HG03469 (cell line): ENCODE data around the gene KCNN1.
"Not testable (repeated sequence)": the region's sequence is repeated elsewhere in the genome, so short reads cannot be mapped to it uniquely, and the experiment has no call there.

Source experiments
- ATAC-seq: cut with Tn5 transposase; IDR thresholded peaks from one replicate; pipeline ENCODE4 v1.9.1; 2021; ENCODE audit warnings: mild to moderate bottlenecking, moderate library complexity, moderate number of reproducible peaks; ENCODE audit not compliant: unreplicated experiment

Gene KCNN1

DNA sequence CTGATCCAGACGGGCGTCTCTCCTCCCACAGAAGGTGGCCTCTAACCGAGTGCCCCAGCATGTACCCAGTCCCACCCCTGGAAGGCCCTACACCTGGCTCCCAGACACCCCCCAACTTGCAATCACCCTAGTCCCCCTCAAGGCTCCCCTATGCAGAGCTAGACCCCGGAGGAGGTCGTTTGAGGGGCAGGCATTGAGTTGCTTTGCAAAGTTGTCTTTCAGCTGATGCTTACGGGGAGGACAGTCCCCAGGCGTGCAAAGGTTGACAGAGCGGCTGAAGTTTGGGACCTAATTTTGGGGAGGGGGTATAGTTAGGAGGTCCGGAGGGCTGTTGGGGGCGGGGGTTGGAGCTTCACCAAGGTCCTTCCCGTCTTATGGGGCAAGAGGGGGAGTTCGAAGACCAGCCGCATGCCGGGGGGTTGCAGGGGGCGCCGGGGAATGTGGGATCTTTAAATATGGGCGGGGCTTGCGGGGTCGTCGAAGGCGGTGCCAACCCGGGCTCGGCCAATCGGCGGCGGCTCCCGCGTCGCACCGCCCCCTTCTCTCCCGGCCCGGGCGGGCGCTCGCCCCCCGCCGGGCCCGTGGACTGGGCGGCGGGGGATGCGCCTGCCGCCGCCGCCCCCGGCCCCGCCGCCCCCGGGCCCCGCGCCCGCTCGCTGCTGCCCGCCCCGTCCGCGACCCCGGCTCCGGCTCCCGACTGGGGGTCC, at the start of gene KCNN1:
KCNN1 (plus strand) TSS at position 558 of the 707 bp plus-strand sequence. CDS start 6,782 bp downstream, outside the sequence.
- ATAC-seq = no peak

DNA sequence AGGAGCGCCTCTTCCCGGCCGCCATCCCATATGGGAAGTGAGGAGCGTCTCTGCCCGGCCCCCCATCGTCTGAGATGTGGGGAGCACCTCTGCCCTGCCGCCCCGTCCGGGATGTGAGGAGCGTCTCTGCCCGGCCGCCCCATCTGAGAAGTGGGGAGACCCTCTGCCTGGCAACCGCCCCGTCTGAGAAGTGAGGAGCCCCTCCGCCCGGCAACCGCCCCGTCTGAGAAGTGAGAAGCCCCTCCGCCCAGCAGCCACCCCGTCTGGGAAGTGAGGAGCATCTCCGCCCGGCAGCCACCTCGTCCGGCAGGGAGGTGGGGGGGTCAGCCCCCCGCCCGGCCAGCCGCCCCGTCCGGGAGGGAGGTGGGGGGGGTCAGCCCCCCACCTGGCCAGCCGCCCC, 48.8 kb upstream of the KCNN1 start:
- not testable (repeated sequence) for ATAC-seq

DNA sequence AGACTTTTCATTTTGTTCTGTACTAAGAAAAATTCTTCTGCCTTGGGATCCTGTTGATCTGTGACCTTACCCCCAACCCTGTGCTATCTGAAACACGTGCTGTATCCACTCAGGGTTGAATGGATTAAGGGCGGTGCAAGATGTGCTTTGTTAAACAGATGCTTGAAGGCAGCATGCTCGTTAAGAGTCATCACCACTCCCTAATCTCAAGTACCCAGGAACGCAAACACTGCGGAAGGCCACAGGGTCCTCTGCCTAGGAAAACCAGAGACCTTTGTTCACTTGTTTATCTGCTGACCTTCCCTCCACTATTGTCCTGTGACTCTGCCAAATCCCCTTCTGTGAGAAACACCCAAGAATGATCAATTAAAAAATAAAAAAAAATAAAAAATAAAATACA, 47.8 kb upstream of the KCNN1 start:
- ATAC-seq = not testable (repeated sequence)

DNA sequence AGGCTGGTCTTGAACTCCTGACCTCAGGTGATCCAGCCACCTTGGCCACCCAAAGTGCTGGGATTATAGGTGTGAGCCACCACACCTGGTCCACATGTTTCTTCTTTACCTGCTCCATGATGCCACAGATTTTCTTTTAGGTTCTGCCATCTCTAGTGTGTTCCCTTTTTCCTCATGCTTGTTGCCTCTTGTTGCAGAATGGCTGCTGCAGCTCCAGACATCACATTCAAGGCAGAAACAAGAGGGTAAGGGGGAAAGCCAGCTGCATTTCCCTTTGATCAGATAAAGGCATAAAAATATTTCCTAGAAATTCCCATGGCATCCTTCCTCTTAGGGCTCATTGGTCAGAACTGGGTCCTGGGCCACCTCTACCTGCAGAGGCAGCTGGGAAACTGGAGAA, 46.4 kb upstream of the KCNN1 start:
- ATAC-seq = no peak

DNA sequence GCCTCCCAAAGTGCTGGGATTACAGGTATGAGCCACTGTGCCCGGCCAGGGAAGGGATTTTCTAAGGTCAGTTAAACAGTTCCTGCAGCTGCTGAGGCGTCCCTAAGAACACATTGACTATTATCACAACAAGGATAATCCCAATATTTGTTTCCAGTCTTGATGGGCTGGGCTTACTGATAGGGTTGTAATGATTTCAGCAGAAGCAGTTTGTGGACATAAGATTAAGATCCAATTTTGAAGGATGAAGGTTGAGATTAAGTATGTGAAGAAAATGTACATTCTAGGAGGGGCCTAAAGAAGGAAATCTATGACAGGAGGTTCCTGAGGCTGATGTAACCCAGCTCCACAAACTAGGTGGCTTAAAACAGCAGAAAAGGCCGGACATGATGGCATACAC, 44.8 kb upstream of the KCNN1 start:
- no peak for ATAC-seq

DNA sequence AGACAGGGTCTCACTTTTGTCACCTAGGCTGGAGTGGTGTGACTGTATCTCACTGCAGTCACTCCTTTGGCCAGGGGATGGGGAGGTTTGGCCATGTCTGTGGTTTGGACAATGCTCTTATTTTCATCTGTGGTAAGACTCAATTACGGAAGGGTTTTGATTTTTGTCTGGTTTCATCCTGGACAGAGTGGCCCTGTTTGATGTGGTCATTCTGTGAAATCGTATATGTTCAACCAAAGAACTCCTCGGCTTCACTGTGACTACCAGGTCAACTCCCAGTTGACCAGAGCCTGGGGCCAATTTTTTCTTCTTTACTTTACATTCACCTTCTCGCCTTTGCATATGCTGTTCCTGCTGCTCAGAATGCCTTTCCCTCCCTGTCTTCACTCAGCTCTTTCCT, 40.9 kb upstream of the KCNN1 start:
- ATAC-seq = no peak

DNA sequence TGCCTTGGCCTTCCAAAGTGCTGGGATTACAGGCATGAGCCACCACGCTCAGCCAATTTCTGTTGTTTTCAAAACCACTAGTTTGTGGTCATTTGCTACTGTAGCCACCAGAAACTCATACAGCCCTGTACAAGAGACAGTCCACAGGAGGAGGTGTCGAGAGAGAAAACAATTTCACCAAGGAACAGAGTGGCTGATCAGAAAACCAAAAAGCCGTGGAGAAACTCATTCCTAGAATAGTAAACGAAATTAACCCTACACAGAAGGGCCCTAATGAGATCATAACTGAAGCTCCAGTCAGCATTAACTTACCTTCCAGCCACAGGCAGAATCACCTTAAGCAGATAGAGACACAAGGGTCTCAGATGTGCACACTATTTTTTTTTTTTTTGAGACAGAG, 37.9 kb upstream of the KCNN1 start:
- ATAC-seq = no peak

DNA sequence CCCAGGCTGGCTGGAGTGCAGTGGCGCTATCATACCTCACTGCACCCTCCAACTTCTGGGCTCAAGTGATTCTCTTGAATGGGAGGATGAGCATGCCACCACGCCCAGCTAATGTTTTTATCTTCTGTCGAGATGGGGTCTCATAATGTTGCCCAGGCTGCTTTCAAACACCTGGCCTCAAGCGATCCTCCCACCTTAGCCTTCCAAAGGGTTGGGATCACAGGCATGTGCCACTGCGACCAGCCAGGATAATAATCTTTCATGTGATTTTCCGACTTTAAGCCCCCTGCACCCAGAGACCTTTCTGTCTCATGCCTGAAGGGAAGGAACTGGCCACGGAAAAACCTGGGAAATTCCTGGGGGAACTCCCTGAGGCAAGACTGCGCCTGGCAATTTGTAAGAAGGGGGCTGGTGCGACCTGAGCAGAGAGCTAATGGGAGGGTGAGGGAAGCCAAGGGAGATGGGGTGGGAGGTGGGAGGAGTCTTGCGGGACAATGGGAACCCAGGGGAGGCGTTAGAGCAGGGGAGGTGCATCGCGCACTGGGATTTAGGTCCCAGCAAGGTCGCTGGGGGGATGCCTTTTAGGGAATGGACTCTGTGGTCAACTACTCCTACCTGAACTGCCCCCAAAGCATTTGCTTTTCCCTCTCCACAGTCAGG, 35.2 kb upstream of the KCNN1 start:
- ATAC-seq = no peak

DNA sequence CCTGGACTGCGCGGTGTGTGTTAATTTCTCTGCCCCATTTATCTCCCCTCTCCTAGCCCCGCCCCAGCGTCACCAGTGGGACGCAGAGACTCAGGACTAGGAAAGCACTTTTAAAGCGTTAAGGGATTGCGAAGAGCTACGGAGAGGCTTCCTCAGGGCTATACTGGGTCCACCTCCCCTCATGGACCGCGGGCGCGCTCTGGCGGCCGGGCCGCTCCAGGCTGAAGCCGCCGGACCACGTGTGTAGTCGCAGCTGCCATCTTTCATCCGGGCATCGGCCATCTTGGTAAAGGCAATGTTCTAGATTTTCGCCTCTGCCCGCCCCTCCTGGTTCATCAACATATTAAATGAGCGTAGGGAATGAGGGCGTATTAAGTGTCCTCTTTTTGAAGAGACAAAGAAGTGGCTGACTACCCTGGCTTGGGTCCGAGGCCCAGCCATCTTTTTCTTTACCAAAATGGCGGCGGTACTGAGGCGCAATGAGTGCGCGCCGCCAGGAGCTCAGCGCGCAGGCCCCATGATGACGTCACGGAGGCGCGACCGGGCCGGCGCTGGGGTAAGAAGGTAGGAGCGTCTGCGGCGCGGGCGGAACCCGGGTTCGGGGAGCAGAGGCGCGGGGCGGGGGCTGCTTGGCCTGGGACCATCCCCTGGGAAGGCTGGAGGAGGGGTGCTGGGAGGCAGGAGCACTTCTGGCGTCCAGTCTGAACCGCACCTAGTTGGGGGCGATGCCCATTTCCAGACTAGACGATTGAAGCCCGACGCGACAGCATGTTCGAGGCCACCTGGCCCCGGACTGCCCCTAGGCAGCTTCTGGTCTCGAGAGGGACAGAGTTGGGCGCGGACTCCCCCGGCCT, 34.2 kb upstream of the KCNN1 start, which contains the start of gene CCDC124:
CCDC124 (plus strand) TSS at position 531 of the 854 bp plus-strand sequence. CDS start 3,406 bp downstream, outside the sequence.
- peak; percentile 61 for ATAC-seq

DNA sequence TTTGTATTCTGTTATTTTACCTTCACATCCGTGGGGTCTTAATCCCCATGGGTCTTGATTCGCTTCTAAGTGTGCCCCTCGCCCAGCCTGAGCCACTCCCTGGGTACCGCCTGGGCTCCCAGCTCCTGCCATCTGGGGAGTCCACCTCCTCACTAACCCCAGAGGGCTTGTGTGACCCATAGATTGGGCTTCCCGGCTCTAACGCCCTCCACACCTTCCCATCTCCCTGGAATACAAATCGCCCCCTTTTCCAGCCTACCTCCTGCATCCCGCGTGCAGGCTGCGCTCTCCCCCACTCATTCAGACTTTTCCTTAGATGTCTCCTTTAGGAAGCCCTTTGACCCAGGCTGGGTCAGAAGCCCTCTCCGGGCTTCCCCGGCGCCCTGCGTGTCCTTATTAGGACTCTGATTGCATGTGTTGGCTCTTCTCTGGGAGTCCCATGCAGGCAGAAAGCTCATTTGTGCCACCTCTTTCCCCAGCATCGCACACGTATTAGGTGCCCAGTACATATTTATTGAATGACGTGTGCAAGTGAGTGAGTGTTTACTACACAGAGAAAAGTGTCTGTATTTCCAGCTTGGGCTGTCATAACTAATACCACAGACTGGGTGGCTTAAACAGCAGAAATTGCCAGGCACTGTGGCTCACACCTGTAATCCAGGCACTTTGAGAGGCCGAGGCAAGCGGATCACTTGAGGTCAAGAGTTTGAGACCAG, 33.3 kb upstream of the KCNN1 start:
- ATAC-seq = no peak

DNA sequence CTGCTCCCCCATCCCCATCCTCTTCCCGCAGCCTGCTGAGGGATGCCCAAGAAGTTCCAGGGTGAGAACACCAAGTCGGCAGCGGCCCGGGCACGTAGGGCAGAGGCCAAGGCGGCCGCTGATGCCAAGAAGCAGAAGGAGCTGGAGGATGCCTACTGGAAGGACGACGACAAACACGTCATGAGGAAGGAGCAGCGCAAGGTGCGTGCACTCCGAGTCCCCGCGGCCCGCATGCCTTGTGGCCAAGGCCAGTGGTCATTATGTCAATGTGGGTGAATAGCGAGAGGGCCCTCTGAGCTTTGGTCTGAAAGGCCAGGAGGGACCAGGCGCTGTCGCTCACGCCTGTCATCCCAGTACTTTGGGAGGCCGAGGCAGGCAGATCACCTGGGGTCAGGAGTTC, 30.5 kb upstream of the KCNN1 start:
- ATAC-seq = no peak

DNA sequence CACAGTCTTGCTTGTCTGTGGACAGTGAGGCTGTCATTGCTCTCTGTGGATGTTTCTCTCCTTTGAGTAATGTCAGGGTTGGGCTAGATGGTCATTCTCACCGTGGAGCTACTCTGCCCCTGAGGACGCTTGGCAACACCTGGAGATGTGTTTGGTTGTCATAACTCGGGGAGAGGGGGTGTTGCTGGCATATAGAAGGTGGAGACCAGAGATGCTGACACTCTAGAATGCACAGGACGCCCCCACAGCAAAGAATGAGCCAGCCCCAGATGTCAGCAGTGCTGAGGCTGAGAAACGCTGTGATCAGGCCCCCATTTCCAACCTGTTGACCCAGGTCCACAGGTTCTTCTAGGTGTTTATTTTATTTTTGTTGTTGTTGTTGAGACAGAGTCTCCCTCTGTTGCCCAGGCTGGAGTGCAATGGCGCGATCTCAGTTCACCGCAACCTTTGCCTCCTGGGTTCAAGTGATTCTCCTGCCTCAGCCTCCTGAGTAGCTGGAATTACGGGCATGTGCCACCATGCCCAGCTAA, 29.5 kb upstream of the KCNN1 start:
- ATAC-seq = no peak

DNA sequence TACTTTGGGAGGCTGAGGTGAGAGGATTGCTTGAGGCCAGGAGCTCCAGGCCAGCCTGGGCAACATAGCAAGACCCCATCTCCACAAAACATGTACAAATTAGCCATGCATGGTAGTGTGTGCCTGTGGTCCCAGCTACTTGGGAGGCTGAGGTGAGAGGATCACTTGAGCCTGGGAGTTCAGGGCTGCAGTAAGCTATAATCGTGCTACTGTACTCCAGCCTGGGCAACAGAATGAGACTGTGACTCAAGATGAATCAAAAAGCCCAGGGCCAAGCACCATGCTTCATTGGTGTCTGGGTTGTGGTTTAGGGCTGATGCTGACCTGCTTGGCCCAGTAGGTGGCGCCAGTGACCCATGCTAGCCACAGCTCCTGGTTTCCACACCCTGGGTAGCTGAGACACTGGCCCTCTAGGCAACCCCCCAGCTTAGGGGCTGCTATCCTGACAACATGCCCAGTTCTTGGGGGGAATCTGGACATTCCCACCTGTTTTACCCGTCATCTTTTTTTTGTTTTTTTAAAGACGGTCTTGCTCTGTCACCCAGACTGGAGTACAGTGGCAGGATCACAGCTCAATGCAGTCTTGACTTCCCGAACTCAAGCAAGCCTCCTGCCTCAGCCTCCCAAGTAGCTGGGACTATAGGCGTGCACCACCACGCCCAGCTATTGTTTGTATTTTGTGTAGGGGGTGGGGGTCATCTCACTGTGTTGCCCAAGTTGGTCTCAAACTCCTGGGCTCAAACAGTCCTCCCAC, 28.6 kb upstream of the KCNN1 start:
- ATAC-seq = no peak

DNA sequence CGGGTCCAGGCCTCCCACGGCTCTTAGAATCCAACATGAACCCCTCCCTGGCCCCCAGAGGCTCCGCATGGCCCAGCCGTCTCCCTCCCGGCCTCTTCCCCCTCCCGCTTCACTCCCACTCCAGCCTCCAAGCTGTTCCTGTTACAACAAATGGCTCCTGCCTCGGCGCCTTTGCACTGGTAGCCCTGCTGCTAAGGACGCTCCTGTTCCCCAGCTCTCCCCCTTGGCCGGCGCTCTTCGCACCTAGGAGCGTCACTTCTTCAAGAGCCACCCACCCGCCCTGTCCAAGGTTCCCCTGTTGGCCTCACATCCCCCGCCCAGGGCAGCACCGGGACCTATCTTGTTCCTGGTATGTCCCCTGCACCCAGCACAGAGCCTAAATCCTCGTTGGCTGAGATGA, 24.7 kb upstream of the KCNN1 start:
- ATAC-seq = no peak

DNA sequence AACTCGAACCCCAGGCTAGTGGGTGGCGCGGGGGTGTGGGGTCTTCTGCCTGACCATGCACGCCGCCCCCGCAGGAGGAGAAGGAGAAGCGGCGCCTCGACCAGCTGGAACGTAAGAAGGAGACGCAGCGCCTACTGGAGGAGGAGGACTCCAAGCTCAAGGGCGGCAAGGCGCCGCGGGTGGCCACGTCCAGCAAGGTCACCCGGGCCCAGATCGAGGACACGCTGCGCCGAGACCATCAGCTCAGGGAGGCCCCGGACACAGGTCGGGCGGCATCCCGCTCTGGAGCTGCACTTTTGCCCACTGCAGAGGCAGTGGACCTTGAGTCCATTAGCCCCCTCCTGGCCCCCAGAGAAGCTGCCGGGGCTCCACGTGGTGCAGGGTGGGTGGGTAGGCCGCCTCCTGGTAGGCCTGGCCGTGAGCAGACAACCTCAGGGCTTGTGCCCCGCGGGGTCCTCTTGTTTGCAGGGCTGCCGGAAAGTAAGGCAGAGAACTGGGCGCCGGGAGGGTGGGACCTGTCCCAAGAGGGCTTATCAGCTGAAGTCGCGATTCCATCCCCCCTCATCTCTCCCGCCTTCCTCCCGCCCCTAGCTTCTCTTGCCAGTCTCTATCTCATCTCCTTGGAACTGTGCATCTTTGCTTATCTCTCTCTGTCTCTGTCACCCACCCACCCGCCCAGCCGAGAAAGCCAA, 24.2 kb upstream of the KCNN1 start:
- no peak for ATAC-seq

DNA sequence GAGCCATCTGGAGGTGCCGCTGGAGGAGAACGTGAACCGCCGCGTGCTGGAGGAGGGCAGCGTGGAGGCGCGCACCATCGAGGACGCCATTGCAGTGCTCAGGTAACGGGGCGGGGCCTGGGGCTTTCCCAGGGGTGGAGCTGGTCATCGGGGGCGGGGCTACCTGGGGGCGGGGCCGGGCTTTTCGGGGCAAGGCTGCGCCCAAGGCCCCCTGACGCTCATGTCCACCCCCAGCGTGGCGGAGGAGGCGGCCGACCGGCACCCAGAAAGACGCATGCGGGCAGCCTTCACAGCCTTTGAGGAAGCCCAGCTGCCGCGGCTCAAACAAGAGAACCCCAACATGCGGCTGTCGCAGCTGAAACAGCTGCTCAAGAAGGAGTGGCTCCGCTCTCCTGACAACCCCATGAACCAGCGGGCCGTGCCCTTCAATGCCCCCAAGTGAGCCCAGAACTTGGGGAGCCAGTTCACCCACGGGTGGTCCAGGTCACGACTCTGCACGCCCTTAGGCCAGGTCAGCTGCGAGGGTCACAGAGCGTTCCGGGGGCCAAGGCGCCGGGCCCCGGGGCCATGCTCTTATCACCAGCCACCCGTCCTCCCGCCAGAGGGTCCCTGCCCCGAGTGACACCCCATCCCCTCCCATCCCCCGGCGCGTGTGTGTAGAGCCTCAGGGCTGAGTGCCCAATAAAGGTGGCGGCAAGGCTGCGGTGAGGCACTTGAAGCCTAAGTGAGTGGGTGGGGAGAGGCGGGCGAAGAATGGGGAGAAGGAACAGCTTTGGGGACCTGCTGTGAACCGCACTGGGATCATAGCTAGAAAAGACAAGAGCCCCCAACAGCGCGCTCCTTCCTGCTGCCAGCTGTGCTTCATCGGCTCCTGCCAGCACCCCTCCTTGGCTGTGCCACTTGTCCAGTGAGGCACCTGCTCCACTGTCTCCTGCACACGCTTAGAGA, 23.4 kb upstream of the KCNN1 start:
- no peak for ATAC-seq

DNA sequence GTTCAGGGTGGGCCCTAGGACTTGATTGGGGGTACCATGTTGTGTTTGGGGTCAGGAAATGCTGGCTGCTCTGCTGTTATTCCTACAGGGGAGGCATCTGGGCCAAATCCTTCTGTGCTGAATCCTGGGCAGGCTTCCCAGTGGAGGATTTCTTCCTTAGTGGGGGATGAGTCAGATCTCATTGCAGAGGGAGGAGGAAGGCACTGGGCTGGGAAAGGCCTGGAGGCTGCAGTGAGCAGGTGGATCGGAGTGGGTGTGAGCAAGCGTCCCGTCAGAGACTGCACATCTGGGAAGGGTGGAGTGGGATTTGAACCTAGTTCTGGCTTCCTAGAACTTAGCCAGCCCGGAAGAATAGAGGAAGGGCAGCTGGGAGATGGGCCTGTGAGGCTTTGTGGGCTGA, 22.6 kb upstream of the KCNN1 start:
- ATAC-seq = no peak
